HG03175 (cell line): ENCODE measurements around the gene ZMIZ1.

Source experiments
- ATAC-seq: cut with Tn5 transposase; IDR thresholded peaks from one replicate; pipeline ENCODE4 v1.9.1; 2021; ENCODE audit warnings: mild to moderate bottlenecking, moderate library complexity; ENCODE audit not compliant: unreplicated experiment

Gene ZMIZ1

DNA sequence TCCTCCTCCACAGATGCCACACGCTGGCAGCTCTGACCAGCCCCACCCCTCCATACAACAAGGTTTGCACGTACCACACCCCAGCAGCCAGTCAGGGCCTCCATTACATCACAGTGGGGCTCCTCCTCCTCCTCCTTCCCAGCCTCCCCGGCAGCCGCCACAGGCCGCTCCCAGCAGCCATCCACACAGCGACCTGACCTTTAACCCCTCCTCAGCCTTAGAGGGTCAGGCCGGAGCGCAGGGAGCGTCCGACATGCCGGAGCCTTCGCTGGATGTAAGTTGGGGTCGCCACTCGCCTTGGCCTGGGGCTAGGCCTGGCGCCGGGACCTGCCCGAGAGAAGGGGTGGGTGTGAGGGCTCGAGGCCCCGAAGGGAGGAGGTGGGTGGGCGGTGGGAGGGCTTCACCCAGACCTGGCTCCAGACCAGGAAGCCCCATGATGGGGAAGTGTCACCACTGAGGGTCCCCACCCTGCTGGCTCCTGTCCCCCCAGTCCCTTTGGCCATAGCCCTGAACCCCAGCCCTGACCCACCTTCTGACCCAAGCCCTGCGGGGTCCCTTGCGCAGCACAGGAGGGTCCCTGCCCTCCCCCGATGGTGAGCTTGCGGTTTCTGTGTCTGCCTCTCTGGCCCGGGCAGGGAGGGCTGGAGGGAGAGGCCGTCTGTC, 242.3 kb downstream of the ZMIZ1 start:
- no peak for ATAC-seq

DNA sequence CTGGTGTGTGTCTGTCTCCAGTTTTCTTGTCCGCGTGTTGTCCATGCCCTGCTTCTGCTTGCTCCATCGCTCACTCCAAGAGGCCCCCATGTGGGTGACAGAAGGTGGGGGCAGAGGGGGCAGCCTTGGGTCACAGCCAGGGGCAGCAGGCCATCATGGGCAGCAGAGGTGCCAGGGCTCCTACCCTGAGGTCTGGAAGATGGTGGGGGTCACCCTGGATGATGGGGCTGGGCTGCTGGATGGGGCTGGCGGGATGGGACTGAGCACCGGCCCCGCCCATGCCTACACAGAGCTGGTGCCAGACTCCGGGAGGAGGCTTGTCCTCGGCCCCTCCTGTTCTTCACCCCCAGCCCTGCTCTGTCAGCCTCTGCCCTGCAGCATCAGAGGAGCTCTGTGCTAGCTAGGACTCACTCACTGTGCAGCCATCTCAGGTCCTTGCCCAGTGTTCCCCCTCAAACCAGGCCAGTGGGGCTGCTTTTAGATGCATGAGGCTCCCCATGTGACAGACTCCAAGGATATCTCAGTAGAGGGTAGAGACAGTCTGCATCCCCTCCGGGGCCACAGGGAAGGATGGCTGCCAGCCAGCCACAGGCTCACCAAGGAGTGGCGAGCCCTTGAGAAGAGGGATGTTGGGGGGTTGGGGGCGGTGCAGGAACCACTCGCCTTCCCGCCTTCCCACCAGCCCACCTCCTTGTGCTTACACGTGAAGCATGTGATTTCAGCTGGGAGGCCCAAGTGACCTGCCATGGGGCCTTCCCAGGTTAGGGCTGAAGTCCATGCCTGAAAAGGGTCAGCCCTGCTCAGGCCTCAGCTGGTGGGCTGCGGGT, 243.0 kb downstream of the ZMIZ1 start:
- ATAC-seq = no peak

DNA sequence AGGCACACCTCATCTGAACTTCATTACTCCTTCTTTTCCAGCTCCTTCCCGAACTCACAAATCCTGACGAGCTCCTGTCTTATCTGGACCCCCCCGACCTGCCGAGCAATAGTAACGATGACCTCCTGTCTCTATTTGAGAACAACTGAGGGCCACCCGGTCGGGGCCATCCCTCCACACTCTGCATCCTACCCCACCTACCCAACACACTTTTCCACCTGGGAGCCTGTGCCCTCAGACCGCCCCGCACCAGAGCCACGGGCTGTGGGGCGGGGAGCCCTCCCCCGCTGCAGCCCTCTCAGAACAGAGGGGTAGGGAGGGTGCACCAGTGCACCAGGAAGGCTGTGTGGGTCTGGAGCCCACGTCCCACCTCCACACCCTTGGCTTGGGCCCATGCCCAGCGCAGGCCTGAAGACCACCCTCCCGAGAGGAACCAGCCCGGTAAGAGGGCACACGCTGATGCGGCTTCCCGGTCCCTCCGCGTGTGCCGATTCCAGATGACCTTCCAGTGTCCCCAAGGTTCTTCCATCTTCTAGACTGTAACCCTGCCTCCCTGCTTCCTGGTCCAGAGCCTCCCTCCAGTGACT, 243.9 kb downstream of the ZMIZ1 start:
- no peak for ATAC-seq

DNA sequence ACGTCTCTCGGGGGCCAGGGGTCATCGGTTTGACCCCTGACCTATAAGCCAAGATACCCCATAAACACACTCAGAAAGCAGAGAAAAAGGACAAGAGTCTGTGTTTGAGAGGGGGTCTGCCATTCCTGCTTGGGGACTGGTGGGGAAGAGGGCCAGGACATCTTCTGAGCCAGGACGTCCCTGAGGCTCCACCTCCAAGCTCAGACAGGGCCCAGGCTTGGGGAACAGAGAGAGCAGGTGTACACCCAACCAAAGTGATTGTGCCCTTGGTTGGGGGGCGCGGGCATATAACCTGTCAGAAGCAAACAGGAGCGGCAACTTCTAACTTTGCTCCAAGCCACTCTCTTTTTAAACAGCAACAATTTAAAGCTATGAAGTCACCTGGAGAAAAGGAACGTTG, 244.6 kb downstream of the ZMIZ1 start:
- no peak for ATAC-seq

DNA sequence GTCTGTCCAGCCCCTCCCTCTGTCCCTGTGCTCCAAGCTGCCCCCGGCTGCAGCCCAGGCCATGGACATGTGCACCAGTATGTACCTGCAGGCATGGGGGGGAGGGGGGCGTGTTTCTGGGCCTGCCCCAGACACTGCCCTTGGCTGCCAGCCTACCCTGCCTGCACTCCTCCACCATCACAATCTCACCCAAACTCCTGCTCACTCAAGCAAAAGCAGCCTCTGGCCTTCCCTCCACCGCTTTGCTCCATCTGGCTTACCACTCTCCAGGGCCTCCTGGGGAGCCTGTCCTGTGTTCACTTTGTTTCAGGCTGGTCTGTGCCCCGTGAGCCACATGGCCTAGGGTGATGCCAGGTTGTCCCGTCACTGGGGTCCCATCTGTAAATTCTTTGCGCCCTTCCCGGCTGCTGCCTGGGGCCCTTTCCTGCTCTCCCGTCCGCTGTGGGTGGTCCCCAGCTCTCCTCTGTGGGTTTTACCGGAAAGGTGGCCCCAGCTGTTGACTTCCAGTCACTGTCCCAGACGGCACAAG, 245.2 kb downstream of the ZMIZ1 start:
- no peak for ATAC-seq

DNA sequence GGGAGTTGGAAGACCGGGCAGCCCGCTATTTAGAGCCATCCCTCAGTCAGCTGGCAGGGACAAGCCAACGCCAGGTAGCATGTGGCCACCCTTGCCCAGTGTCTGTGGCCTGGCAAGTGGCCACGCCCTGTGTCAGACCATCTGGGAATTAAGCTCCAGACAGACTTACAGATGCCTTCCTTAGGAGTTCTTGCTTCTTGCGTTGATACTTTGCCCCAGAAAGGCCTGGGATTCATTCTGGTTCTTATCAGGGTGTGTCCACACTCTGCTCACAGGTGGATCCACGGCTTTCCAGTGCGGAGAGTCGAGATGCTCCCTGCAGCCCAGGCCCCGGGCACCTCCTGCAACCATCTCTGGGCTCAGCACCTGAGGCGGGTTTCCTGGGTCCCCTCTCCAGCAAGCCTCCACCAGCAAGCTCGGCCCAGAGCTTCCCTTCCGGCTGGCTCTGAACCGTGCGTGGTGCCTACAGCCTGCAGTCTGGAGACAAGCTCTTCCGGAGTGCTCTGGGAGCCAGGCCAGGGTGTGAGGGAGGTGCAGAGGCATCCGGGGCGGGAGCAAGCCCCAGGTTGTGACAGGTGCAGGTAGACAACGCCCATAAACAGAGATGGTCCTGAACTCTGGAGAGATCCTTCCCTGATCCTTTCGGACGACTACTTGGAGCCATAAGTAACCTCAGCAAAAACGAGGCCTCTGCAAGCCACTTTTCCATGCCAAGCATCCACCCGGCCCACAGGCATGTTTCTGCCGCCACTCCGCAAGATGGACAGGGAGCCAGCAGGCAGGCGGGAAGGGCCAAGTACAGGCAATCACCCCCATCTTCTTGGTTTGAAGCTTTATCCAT, 246.2 kb downstream of the ZMIZ1 start:
- no peak for ATAC-seq

DNA sequence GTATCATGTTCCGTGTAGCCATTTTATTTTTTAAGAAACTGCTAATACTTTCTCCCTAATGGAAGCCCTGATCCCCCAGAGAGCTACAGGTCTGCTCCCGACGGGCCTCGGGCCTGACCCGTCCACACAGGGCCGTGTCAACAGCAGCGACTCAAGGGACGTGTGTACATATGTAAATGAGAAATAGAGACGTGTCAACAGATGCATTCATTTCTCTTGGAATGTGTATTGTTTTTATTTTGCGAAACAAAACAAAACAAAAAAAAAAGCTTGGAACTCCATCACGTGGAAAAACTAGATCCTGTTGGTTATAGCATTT, 246.8 kb downstream of the ZMIZ1 start:
- ATAC-seq = no peak

DNA sequence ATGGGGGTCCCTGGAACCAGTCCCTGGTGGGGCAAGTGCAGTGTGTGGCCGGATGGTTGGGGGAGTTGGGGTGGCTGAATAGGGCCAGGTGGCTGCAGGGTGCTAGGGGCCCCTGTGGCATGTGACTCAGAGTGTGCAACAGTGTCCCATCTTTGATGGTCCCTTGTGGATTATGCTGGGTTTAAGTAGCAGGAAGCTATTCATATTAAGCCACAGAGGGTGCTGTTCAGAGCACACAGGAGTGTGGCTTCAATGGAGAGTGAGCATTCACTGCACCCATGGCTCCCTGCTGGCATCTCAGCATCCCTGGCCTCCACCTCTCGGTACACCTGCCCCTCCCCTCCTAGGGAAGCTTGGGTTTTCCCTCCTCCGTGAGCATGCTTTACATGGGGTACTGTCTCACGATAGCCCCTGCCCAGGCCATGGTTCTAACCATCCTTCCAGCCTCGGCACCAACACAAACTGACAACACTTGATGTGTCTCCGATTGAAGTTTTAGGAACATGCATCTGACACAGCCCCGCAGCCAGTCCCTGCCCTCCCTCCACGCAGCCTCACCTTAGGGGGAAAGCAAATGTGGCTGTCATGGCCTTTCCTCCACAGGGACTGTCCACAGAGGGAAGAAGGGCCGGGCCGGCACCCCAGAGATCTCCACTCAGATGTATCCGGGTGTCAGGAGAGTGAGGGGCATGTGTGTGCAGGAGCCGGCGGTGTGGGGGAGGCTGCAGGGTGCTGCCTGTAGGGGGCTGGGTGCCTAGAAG, 248.1 kb downstream of the ZMIZ1 start:
- peak; percentile 77 for ATAC-seq

DNA sequence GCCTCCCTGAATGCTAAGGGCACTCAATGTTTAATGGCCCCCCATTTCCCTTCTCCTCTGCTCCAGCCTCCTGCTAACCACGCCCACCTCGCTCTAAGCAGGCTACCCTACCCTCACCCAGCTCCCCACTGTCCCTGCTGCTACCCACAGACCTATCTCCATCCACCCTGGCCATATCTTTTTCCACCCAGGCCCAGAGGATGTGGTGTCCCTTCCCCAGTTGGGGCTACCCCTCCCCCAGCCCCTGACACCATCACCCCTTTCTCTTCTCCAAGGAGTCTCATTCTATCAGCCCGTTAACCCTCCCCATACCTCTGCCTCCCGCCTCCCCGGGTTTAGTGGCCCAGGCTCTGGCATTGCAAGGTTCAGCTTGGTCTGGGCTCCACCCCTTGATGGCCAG, 249.6 kb downstream of the ZMIZ1 start:
- no peak for ATAC-seq

DNA sequence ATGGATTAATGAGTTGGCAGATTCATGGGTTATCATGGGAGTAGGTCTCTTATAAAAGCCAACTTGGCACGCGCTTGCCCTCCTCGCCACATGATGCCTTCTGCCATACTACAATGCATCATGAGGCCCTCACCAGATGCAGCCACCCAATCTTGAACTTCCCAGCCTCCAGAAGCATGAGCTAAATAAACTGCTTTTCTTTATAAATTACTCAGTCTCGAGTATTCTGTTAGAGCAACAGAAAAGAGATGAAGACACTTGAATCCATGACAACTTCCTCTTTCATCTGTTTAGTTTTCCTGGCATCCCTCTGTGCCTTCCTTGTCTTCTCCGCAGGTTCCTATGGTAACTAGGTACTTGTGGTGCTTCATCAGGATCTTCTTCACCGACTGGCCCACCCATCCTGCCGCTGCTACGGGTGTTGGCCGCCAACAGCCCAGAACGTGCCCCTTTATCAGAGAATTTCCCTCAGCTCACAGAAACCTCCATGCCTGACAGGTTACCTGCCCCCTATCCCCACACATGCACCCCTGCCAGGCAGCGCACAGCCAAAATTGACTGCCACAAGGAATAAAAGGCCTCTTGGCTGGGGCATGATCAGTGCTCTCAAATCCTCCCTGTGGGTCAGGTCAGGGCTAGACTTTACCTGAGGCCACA, 250.5 kb downstream of the ZMIZ1 start:
- ATAC-seq = no peak

DNA sequence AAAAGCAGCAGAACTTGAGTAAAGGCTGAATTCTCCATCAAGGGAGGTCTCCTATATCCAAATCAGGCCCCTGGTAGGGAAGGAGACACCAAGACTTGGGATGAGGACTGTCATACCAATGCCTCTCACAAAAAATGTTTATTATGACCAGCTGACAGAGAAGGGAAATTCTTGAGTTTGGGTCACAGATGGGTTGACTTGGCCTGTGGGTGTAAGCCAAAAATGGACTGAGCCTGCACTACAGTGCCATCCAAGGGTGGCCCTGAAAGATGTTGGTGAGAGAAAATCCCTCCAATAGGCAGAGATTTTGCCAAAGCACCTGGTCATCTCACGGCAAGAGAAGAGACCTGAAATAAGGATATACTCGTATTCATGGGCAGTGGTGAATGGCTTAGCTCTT, 251.6 kb downstream of the ZMIZ1 start:
- ATAC-seq = no peak

DNA sequence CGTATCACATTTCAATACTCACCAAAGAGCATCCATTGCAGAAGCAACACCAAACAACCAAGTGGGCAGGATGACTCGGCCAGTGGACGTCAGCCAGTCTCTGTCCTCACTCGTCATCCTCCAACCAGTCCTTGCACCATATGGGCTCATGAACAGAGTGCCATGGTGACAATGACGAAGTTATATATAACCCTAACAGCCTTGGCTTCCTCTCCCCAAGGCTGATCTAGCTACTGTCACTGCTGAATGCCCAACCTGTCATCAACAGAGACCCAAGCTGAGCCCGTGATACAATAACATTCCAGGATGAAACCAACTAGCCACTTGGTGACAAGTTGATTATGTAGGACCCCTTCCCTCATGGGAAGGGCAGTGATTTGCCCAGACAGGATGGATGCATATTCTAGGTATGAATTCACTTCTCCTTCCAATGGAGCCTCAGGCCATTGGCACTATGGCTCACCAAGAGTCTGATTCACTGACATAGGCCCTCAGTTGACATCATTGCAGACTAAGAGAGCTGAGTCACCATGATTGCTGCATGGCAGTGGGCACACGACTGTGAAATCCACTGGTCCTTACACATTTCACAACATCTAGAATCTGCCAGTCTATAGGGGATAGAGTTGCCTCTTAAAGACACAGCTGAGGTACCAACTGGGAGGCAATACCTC, 252.2 kb downstream of the ZMIZ1 start:
- no peak for ATAC-seq

DNA sequence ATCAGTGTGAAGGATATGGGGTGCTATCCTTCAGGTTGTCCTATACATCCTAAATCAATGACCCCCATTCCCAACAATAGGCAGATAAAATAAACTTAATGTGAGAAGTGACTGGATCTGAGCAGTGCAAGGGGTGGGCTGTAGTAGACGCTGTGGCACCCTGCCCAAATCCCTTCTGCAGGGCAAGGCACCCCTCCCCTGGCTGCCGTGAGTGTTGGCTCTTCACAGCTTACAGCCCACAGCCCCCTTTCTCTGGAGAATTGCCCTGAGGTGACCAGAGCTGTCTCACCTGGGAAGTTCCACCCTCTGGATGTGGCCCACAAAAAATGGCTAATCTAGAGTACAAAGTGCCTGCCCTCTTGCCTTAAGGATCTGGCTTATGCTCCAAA, 252.7 kb downstream of the ZMIZ1 start:
- ATAC-seq = no peak

DNA sequence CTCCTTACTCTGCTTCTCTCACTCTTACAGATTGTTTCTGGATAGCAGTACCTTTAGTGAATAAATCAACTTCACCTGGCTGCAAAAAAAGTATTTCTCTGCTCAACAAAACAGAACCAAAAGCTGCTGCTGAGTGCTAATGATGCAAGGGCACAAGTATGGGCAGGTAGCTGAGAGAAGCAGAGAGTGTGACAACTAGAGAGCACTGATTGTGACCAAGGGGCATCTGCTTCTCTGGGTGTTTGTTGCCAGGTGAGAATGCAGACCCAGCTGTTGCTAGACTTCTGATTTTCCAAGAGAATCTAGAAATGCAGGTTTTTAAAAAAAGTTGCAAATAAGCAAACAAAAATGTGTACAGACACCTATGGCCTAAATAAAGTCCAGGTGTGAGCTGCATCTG, 253.2 kb downstream of the ZMIZ1 start:
- no peak for ATAC-seq

DNA sequence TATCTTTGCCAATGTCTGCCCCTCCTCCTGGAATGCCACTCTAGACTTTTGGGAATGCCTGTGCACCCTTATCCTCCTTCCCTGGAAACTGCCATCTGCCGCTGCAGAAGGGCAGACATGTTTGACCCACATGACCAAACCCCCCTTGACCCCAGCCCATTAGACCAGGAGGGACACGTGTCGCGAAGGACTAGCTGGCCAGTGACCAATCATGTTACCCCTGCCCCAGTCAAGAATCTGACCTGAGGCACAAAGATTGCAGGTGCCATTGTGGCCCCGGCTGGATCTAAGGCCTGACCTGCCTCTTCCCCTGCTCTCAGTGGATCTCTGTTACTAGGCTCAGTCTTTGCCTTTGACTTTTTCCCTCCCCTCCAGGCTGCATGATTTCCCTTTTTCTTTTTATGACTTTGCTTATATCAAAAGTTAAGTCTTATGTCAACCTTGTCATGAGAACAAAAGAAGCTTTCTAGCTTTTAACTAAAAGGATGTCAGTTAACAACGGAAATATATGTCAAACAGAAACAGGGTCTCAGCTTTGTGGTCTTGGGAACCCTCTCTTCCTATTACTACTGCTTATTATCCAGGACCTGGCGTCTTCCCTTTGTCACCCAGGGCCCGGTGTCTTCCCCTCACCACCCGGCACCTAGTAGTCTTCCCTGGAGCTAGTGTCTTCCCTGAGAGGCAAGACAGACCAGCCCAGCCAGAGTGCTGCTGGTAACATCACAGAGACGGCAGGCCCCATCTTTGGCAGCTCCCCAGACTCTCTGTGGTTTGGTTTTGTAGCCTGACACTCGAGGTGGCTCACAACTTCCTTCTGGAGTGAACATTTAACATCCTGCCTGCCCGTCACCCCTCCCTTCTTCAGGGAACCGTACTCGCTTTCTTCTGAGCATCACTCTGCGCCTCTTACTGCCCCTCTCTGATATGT, 254.1 kb downstream of the ZMIZ1 start:
- peak; percentile 74 for ATAC-seq

DNA sequence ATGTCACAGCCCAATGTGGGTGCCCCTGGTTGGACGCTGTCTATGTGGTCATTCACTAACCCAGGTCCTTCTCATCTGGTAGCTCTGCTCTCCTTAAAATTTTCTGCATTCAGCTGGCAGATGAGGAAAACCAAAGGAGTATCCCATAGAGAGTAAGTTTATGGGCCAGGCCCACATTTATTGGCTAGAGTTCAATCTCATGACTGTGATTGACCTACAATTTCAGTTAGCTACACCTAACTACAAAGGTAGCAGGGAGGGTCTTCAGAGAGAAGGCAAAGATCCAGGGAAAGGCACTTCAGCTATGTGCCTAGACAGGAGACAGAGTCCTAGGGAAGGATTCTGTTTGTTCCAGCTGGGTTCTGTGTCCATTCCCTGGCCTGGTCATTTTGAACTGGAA, 254.8 kb downstream of the ZMIZ1 start:
- ATAC-seq = no peak

DNA sequence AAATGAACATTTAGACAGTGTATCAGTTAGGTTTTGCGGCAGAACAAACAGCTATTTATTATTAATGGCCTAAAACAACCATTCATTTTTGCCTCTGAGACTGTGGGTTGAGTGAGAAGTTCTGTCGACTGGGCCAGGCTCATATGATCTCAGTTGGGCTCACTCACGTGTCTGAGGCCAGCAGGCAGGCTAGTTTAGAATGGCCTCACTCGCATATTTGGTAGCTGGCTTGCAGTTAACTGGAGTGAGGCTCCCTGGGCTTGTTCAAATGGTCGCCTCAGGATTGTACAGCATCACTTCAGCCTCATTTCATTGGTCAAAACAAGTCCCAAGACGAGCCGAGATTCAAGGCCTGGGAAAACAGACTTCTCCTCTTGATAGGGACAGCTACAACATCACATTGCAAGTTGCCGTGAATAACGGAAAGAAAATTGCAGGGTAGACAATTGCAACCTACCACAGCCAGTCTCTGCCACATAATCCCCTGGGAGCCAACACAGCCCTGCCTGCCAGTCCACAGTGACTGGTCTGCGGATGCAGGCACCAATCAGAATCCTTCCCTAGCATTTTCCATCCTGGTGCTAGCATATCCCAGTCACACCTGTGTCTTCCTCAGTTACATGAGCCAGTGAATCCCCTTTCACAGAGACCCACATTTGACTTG, 255.4 kb downstream of the ZMIZ1 start:
- ATAC-seq = no peak
